ENCODE measurements around the gene EHD2. TPM values are rescaled to one million over a fixed set of nuclear protein-coding genes. Genes with fewer than 3 reads are reported as not detected.
"Not testable (repeated sequence)": the region's sequence is repeated elsewhere in the genome, so short reads cannot be mapped to it uniquely, and the experiment has no call there.

The EHD2 gene, protein sequence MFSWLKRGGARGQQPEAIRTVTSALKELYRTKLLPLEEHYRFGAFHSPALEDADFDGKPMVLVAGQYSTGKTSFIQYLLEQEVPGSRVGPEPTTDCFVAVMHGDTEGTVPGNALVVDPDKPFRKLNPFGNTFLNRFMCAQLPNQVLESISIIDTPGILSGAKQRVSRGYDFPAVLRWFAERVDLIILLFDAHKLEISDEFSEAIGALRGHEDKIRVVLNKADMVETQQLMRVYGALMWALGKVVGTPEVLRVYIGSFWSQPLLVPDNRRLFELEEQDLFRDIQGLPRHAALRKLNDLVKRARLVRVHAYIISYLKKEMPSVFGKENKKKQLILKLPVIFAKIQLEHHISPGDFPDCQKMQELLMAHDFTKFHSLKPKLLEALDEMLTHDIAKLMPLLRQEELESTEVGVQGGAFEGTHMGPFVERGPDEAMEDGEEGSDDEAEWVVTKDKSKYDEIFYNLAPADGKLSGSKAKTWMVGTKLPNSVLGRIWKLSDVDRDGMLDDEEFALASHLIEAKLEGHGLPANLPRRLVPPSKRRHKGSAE
- total RNA-seq, result under 1 TPM; 0.10 to 0.17 TPM

DNA sequence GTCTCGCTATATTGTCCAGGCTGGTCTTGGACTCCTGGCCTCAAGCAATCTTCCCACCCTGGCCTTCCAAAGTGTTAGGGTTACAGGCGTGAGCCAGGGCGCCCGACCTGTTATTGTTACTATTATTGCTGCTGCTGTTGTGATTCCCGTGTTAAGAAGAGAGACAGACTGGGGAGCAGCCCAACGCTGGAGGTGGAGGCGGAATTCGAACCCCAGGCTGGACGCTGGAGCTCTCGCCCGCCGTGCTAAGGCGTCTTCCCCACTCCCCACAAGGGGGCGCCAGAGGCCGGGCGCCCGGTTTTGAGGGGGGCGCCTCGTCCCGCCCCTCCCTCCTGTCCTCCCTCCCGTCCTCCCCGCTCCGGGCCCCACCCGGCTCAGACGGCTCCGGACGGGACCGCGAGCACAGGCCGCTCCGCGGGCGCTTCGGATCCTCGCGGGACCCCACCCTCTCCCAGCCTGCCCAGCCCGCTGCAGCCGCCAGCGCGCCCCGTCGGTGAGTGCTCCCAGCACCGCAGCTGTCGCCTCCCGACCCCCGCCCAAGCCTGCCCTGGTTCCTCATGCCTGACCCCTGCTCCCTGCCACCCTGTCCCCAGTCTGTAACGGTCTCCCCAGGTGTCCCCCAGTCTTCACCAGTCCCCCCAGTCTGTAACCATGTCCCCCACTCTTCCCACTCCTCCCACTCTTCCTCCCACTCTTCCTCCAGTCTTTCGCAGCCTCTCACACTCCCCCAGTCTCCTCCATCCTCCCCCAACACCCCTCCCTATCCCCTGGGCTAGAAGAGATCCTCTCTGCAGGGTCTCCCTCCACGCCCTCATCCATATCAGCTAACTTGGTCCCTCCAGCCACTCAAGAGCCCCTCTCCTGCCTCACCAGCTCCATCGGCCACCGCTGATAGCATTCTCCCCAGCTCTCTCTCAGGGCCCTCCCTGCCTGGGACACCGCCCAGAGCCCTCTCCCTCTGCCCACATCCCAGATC, at the start of gene EHD2:
Gene EHD2, plus strand, starts transcription at position 377 of the 976 bp plus-strand sequence. CDS start 3,191 bp downstream, outside the sequence.
- ChIA-PET POLR2A (no interaction called here), CTCF (interaction anchor here (0.5 to 4.4 kb wide), 20 partner anchors 9 to 304 kb away, joined by 3 to 27 read pairs (median 4); partner anchors contain the start of gene NOP53)

DNA sequence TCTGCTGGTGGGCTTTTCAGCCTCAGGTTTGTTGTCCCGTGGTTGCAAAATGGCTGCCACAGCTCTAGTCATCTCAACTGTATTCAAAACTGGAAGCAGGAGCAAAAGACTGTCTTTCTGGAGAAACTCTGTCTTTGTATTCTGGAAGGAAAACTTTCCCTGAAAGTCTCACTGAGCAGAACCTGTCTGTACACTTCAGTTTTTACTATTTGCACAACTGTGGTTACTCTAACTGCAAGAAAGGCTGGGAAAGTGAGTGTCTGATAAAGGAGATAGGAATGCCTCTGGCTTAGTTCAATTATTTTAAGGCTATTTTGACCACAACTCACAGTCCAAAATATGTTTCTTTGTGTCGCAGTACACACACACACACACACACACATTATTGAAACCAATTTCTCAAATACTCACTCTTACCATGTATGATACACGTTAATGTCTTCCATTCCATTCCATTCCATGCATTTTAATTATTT, 49.7 kb upstream of the EHD2 start:
- CTCF ChIA-PET, result no interaction called here
- POLR2A ChIA-PET, result no interaction called here

DNA sequence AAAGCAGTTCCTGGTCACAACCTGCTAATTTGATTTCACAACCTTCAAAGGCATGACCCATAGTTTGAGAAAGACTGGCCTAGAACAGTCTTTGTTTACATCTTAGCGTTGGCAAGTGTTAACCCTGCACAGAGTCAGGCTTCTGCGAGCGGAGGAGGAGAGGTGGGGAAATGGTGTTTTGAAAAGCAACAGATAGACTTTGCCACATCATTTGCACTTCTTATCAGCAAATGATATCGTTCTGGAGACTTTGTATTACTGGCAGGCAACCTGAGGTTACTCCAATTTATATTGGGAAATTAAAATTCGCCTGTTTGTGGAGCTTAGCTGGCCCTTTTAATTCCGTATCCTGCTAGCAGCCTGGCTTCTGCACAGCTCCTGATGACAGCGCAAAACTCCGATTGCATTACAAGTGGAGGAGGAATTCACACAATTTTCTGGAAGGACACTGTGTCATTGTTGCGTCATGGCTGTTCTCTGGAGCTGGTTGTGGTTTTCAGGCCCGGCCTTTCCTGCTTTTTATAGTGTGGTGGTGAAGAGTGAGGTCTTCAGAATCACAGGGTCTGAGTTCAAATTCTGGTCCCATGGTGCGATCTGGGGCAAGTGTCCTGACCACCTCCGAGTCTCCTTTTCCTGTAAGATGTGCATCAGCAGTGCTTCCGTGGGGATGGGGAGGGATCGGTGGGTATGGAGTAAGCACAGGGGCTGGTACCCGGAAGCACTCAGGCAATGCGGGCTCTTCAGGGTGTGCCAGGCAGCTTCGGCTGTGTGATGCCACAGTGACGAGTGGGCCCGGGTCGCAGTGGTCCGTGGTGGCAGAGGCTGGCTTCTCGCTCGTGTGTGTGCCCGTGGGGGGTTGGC, 49.1 kb upstream of the EHD2 start:
- POLR2A ChIA-PET, result no interaction called here
- CTCF ChIA-PET, result no interaction called here

DNA sequence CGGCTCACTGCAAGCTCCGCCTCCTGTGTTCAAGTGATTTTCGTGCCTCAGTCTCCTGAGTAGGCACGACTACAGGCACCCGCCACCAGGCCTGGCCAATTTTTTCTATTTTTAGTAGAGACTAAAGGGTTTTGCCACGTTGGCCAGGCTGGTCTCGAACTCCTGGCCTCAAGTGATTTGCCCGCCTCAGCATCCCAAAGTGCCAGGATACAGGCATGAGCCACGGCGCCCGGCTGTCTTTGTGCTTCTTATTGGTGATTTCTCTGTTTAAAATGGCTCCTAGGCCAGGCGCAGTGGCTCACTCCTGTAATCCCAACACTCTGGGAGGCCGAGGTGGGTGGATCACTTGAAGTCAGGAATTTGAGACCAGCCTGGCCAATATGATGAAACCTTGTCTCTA, 44.7 kb upstream of the EHD2 start:
- CTCF ChIA-PET, result not testable (repeated sequence)
- POLR2A ChIA-PET, result interaction anchor here (0.5 kb wide), 1 partner anchor 1232 kb away, joined by 4 read pairs; no protein-coding TSS in a partner anchor

DNA sequence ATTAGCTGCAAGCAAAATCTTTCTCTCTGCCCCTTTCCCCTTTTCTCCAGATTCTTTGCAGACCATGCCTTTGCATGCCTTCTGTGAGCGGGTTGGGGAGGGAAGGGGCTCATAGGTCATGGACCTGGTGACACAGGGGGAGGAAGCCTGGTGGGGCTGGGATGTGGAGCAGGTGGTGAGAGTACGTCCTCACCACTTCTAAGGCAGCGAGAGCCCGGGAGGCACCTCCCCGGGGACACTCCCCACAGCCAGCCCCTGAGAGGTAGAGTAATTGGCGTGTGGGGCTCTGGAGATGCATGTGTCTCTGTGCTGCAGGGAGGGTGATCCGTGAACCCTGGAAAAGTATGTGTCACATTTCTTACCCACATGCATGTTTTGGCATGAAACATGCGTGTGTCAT, 42.5 kb upstream of the EHD2 start:
- ChIA-PET CTCF (no interaction called here), POLR2A (no interaction called here)

DNA sequence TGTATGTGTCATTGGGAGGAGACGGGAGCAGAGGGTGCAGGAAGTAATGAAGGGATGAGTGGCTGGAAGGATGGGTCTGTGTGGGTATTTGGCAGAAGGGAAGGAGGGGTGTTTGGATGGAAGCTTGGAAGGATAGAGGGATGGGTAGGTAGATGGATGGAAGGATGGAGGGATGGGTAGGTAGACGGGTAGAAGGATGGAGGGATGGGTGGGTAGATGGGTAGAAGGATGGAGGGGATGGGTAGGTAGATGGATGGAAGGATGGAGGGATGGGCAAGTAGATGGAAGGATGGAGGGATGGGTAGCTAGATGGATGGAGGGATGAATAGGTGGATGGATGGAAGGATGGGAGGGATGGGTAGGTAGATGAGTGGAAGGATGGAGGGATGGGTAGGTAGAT, 41.7 kb upstream of the EHD2 start:
- CTCF ChIA-PET, result no interaction called here
- POLR2A ChIA-PET, result no interaction called here

DNA sequence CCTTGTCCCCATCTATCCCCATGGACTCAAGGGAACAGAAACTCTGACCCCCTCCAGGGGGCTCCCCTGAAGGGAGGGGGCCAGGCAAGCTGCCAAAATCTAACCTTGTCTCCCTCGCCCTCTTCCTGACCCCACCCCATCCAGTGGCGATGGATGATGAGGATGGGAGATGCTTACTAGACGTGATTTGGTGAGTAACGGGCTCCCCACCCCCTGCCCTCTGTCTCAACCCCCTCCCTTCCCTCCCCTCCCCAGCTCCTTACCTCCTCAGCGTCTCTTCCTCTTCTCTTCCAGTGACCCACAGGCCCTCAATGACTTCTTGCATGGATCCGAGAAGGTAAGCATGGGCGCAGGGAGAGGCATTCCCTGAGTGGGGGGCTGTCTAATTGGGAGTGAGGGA, 39.8 kb upstream of the EHD2 start:
- ChIA-PET POLR2A (no interaction called here), CTCF (no interaction called here)

DNA sequence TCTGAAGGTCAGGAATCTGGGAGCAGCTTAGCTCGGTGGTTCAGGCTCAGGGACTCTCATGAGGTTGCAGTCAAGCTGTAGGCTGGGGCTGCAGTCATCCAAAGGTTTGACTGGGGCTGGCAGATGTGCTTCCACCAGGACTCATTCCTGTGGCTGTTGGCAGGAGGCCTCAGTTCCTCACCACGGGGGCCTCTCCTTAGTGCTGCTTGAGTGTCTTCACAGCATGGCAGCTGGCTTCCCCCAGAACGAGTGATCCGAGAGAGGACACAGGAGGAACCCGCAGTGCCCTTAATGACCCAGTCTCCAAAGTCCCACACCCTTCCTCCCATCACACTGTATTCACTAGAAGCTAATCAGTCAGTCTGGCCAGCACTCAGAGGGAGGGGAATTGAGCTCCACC, 38.7 kb upstream of the EHD2 start:
- CTCF ChIA-PET, result interaction anchor here (1.4 kb wide), 1 partner anchor 326 kb away, joined by 3 read pairs; the partner anchor contains the start of gene DHX34
- POLR2A ChIA-PET, result no interaction called here

DNA sequence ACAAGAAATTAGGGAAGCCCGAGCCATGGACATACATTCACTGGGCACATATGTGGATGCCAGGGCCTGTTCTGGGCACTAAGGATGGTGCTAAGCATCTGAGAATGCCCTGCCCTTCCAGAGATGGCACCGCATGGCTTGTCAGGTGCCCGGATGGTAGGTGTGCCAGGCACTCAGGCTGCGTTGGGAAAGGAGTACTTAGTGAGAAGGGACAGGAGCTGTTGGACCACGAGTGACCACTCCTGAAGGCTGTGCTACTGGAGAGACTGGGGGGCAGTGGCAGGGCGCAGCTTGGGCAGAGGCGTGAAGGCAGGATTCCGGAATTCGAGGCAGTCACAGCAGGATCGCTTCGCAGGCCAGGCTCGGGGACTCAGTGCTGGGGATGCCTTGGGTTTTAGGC, 38.0 kb upstream of the EHD2 start:
- POLR2A ChIA-PET, result no interaction called here
- CTCF ChIA-PET, result interaction anchor here (1.4 kb wide), 1 partner anchor 326 kb away, joined by 3 read pairs; the partner anchor contains the start of gene DHX34

DNA sequence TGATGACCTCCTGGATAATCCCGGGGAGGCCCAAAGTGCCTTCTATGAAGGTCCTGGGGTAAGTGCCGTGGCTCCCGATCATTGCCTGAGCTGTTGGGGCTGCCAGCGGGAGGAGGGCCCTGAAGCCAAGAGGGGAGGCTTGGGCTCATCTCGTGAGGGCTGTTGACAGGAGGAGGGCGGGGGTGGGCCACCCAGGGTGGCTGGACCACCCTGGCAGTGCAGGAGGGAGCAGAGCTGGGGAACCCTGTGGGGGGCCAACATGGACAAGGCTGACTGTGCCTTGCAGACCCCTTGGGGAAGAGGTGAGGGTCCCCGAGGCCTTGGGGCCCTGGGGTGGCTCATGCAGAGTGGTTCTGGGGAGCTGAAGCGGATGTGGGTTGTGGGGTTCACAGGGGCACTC, 37.4 kb upstream of the EHD2 start:
- POLR2A ChIA-PET, result no interaction called here
- CTCF ChIA-PET, result interaction anchor here (1.2 to 1.4 kb wide), 2 partner anchors 239 to 327 kb away, joined by 3 read pairs; partner anchors contain the start of gene DHX34

DNA sequence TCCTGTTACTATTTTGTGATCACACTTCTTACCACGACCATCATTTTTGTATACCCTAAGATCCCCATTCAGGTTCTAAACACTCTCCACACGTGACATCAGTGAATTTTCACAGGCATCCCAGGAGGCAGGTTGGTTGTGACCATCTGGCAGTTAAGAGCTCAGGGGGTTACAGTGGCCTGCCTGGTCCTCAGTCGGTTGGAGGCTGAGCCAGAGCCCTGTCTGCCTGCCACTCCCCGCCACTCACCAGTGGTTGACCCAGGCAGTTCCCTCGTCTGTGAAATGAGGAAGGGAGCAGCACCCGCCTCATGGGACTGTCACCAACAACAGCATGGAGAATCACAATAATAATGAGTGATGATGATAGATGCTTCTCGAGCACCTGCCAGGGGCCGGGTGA, 36.4 kb upstream of the EHD2 start:
- POLR2A ChIA-PET, result no interaction called here
- CTCF ChIA-PET, result interaction anchor here (1.2 kb wide), 1 partner anchor 240 kb away, joined by 3 read pairs; no protein-coding TSS in a partner anchor

DNA sequence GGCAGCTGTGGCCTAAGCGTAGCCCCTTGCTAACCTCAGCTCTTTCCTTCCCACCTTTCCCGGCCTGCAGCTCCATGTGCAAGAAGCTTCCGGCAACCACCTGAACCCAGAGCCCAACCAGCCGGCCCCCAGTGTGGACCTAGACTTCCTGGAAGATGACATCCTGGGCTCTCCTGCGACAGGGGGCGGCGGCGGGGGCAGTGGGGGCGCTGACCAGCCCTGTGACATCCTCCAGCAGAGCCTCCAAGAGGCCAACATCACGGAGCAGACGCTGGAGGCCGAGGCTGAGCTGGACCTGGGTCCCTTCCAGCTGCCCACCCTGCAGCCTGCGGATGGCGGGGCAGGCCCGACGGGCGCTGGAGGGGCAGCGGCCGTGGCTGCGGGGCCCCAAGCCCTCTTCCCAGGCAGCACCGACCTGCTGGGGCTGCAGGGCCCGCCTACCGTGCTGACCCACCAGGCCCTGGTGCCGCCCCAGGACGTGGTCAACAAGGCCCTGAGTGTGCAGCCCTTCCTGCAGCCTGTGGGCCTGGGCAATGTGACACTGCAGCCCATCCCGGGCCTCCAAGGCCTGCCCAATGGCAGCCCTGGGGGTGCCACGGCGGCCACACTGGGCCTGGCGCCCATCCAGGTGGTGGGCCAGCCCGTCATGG, 33.8 kb upstream of the EHD2 start:
- POLR2A ChIA-PET, result interaction anchor here (0.6 to 0.9 kb wide), 3 partner anchors 69 to 135 kb away, joined by 3 to 4 read pairs (median 4); no protein-coding TSS in a partner anchor
- CTCF ChIA-PET, result interaction anchor here (1.6 kb wide), 1 partner anchor 33 kb away, joined by 4 read pairs; the partner anchor contains the start of gene EHD2

DNA sequence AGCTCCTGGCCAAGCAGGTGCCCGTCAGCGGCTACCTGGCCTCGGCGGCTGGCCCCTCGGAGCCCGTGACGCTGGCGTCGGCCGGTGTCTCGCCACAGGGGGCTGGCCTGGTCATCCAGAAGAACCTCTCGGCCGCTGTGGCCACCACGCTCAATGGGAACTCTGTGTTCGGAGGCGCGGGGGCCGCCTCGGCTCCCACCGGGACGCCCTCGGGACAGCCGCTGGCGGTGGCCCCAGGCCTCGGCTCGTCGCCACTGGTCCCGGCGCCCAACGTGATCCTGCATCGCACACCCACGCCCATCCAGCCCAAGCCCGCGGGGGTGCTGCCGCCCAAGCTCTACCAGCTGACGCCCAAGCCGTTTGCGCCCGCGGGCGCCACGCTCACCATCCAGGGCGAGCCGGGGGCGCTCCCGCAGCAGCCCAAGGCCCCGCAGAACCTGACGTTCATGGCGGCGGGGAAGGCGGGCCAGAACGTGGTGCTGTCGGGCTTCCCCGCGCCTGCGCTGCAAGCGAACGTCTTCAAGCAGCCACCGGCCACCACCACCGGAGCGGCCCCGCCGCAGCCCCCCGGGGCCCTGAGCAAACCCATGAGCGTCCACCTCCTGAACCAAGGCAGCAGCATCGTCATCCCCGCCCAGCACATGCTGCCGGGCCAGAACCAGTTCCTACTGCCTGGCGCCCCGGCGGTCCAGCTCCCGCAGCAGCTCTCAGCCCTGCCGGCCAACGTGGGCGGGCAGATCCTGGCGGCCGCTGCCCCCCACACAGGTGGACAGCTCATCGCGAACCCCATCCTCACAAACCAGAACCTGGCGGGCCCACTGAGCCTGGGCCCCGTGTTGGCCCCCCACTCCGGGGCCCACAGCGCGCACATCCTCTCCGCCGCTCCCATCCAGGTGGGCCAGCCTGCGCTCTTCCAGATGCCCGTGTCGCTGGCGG, 33.0 kb upstream of the EHD2 start:
- ChIA-PET POLR2A (interaction anchor here (0.6 to 0.9 kb wide), 2 partner anchors 70 to 80 kb away, joined by 3 to 4 read pairs; no protein-coding TSS in a partner anchor), CTCF (no interaction called here)

DNA sequence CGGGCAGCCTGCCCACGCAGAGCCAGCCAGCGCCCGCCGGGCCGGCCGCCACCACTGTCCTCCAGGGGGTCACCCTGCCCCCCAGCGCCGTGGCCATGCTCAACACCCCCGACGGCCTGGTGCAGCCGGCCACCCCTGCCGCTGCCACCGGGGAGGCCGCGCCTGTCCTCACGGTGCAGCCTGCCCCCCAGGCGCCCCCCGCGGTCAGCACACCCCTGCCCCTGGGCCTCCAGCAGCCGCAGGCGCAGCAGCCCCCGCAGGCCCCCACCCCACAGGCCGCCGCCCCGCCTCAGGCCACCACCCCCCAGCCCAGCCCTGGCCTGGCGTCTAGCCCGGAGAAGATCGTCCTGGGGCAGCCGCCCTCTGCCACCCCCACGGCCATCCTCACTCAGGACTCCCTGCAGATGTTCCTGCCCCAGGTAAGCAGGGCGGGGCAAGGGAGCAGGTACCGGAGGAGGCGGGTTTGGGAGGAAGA, 32.3 kb upstream of the EHD2 start:
- ChIA-PET POLR2A (no interaction called here), CTCF (no interaction called here)

DNA sequence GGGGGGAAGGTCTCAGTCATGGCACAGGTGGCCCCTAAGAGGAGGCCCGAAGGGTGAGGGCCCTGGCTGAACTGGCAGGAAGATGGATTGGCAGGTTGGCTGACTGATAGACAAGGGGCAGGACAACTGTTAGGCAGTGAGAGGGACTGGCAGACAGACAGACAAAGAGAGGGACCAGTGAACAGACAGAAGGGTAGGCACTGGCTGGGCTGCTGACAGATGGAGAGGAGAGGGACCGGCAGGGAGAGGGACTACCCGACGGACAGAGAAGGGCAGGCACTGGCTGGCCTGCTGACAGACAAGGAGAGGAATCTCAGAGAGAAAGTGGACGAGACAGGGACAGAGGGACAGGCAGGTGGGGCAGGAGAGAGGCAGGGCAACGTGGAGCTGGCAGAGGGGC, 31.8 kb upstream of the EHD2 start:
- CTCF ChIA-PET, result no interaction called here
- POLR2A ChIA-PET, result no interaction called here

DNA sequence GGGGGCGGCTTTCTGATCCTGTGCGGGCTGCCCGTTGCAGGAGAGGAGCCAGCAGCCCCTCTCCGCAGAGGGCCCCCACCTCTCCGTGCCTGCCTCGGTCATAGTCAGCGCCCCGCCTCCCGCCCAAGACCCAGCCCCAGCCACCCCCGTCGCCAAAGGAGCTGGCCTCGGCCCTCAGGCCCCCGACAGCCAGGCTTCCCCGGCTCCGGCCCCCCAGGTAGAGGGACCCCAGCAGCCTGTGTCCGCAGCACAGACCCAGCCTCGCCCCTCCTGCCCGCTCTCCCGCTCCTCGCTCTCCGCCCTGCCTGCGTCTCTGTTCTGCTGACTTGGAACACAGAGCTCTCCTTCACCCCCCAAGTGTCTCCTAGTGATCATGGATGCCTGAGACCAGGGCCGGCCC, 31.3 kb upstream of the EHD2 start:
- CTCF ChIA-PET, result interaction anchor here (0.6 kb wide), 1 partner anchor 78 kb away, joined by 3 read pairs; no protein-coding TSS in a partner anchor

DNA sequence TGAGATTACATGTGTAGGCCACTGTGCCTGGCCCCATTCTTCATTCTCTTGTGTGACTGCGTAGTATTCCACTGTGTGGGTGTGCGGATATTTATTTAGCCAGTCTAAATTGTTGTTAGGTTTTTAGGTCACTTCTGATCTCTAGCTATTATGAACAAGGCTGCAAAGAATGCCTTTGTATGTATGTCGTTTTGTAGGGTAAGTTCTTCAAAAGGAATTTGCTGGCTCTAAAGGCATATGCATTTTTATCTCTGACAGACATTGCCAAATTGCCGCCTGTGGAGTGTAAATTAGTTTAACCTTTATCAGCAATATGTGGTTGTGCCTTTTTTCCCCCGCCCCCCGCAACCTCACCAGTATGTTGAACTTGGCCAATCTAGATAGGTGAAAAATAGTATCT, 30.3 kb upstream of the EHD2 start:
- ChIA-PET POLR2A (no interaction called here), CTCF (no interaction called here)

More for the DNA sequence above, 31.3 kb upstream of the EHD2 start:
- POLR2A ChIA-PET, result no interaction called here

Measured in activated CD8-positive, alpha-beta memory T cell treated with anti-CD3 and anti-CD28 coated beads for 36 hours (primary cell).